Epithelial cell of alveolus of lung (primary cell): ENCODE measurements around the gene NEDD9. TPM values are rescaled to one million over a fixed set of nuclear protein-coding genes. Genes with fewer than 3 reads are reported as not detected.

Source experiments
- total RNA-seq: library from RNA; depleted of rRNA; stranded (reverse); fragments of >200 nt; gene quantifications from 2 replicates; pipeline ENCODE4 v1.2.1, GENCODE V29; 2015

The NEDD9 gene
- total RNA-seq, result 1.1 and 21.1 TPM in 2 replicates

DNA sequence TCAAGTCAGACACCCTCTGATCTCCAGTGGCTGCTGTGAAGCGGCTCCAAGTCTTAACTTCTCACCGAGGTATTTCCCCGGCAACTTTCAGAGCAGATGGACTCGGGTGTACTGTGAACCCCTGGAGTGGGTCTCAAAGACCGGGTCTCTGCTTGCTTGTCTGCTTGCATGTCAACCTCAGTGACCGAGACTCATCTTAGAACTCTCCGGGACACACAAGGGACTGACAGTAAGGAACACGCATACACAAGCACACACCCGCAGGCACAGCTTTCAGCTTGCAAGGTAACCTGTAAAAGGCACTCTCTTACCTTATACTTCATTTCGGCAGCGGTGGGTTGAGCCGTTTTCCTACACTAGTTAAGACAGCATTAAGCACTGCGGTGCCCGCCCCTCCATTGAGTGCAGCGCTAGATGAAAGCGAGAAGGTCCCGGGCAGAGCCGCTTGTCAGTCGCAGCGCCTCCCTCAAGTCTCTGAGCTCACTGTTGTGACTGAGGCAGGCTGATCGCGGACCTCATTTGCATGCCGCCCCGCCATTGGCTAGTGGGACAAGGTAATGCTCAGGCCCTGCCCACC, at the start of gene NEDD9:
TSS of gene NEDD9 (minus strand) at position 476 of the 577 bp plus-strand sequence. CDS start at position 323, 153 bp downstream.

Other genes with a start within 250 kb of the NEDD9 start
- gene ELOVL2, start 188.4 kb downstream of the NEDD9 start, total RNA-seq, result 0.16 and 2.1 TPM in 2 replicates
- 9.8 and 17.5 TPM in 2 replicates for gene SMIM13, start 138.8 kb downstream of the NEDD9 start, total RNA-seq
- gene ERVFRD-1, start 120.9 kb downstream of the NEDD9 start, total RNA-seq, result not detected in 2 replicates